ENCODE data around the gene ZZZ3.
"Not testable (repeated sequence)": the region's sequence is repeated elsewhere in the genome, so short reads cannot be mapped to it uniquely, and the experiment has no call there.

ZZZ3 gene
- 68.8 to 89.8 (median 83.2) reads per million in 3 donors for total RNA-seq

GRCh38 chr1:77682460-77683159 is at the start of gene ZZZ3:
TSS of gene ZZZ3 (minus strand) at chr1:77682658. CDS start at chr1:77633354, 49,304 bp downstream.
- Histone ChIP-seq H3K4me1 (ENCODE audit: control insufficient read depth, insufficient read depth, low read length, poor library complexity, severe bottlenecking) (peaks cover 10% of the 10 kb centered on the region), H3K27me3 (replicated peaks; ENCODE audit: control insufficient read depth, insufficient read depth, low read length, poor library complexity, severe bottlenecking) (no peaks in the 10 kb centered on the region), H3K9me3 (ENCODE audit: control insufficient read depth, low read length) (no peaks in the 10 kb centered on the region), H3K4me3 (ENCODE audit: insufficient read depth, low read depth, low read length, poor library complexity, severe bottlenecking) (peak within 1 kb of the TSS; percentile 77), H3K36me3 (ENCODE audit: control insufficient read depth, insufficient read depth, low read length) (no peaks in the 10 kb centered on the region), H3K27ac (ENCODE audit: insufficient read depth, low read length, poor library complexity, severe bottlenecking) (peak within 1 kb of the TSS; percentile 89)
- DNase-seq: peak; percentile 82 to 93 (median 89)

GRCh38 chr1:77732090-77732489 is 49.6 kb upstream of the ZZZ3 start:
- no peak overlapping the region for H3K27ac ChIP-seq (ENCODE audit: insufficient read depth, low read length, poor library complexity, severe bottlenecking)
- no peaks in the 10 kb centered on the region for H3K4me1 ChIP-seq (ENCODE audit: control insufficient read depth, insufficient read depth, low read length, poor library complexity, severe bottlenecking)
- no peaks in the 10 kb centered on the region for H3K27me3 ChIP-seq (replicated peaks; ENCODE audit: control insufficient read depth, insufficient read depth, low read length, poor library complexity, severe bottlenecking)
- H3K9me3 ChIP-seq (ENCODE audit: control insufficient read depth, low read length): no peaks in the 10 kb centered on the region
- no peak for DNase-seq
- H3K4me3 ChIP-seq (ENCODE audit: insufficient read depth, low read depth, low read length, poor library complexity, severe bottlenecking): no peak overlapping the region
- H3K36me3 ChIP-seq (ENCODE audit: control insufficient read depth, insufficient read depth, low read length): peaks cover 33% of the 10 kb centered on the region

- H3K27me3 ChIP-seq (replicated peaks; ENCODE audit: control insufficient read depth, insufficient read depth, low read length, poor library complexity, severe bottlenecking): no peaks in the 10 kb centered on the region
- H3K27ac ChIP-seq (ENCODE audit: insufficient read depth, low read length, poor library complexity, severe bottlenecking): no peak overlapping the region
- H3K4me3 ChIP-seq (ENCODE audit: insufficient read depth, low read depth, low read length, poor library complexity, severe bottlenecking): no peak overlapping the region
- H3K36me3 ChIP-seq (ENCODE audit: control insufficient read depth, insufficient read depth, low read length): peaks cover 72% of the 10 kb centered on the region
- no peak for DNase-seq
- no peaks in the 10 kb centered on the region for H3K4me1 ChIP-seq (ENCODE audit: control insufficient read depth, insufficient read depth, low read length, poor library complexity, severe bottlenecking)
- H3K9me3 ChIP-seq (ENCODE audit: control insufficient read depth, low read length): no peaks in the 10 kb centered on the region
These were observed 43.2 kb upstream of the ZZZ3 start for GRCh38 chr1:77725706-77726105.

- DNase-seq: no peak
- no peaks in the 10 kb centered on the region for H3K9me3 ChIP-seq (ENCODE audit: control insufficient read depth, low read length)
- H3K27me3 ChIP-seq (replicated peaks; ENCODE audit: control insufficient read depth, insufficient read depth, low read length, poor library complexity, severe bottlenecking): no peaks in the 10 kb centered on the region
- H3K4me3 ChIP-seq (ENCODE audit: insufficient read depth, low read depth, low read length, poor library complexity, severe bottlenecking): no peak overlapping the region
- H3K36me3 ChIP-seq (ENCODE audit: control insufficient read depth, insufficient read depth, low read length): peaks cover 57% of the 10 kb centered on the region
- no peak overlapping the region for H3K27ac ChIP-seq (ENCODE audit: insufficient read depth, low read length, poor library complexity, severe bottlenecking)
- H3K4me1 ChIP-seq (ENCODE audit: control insufficient read depth, insufficient read depth, low read length, poor library complexity, severe bottlenecking): no peaks in the 10 kb centered on the region
These were observed 35.7 kb upstream of the ZZZ3 start for GRCh38 chr1:77718181-77718580.

- Histone ChIP-seq H3K27ac (ENCODE audit: insufficient read depth, low read length, poor library complexity, severe bottlenecking) (no peak overlapping the region), H3K4me1 (ENCODE audit: control insufficient read depth, insufficient read depth, low read length, poor library complexity, severe bottlenecking) (no peaks in the 10 kb centered on the region), H3K36me3 (ENCODE audit: control insufficient read depth, insufficient read depth, low read length) (peaks cover 57% of the 10 kb centered on the region), H3K27me3 (replicated peaks; ENCODE audit: control insufficient read depth, insufficient read depth, low read length, poor library complexity, severe bottlenecking) (no peaks in the 10 kb centered on the region), H3K9me3 (ENCODE audit: control insufficient read depth, low read length) (no peaks in the 10 kb centered on the region), H3K4me3 (ENCODE audit: insufficient read depth, low read depth, low read length, poor library complexity, severe bottlenecking) (no peak overlapping the region)
- DNase-seq: no peak
These were observed 33.6 kb upstream of the ZZZ3 start for GRCh38 chr1:77716065-77716464.

GRCh38 chr1:77709727-77710126 is 27.3 kb upstream of the ZZZ3 start:
- H3K36me3 ChIP-seq (ENCODE audit: control insufficient read depth, insufficient read depth, low read length): peaks cover 53% of the 10 kb centered on the region
- no peaks in the 10 kb centered on the region for H3K4me1 ChIP-seq (ENCODE audit: control insufficient read depth, insufficient read depth, low read length, poor library complexity, severe bottlenecking)
- no peaks in the 10 kb centered on the region for H3K27me3 ChIP-seq (replicated peaks; ENCODE audit: control insufficient read depth, insufficient read depth, low read length, poor library complexity, severe bottlenecking)
- H3K4me3 ChIP-seq (ENCODE audit: insufficient read depth, low read depth, low read length, poor library complexity, severe bottlenecking): no peak overlapping the region
- H3K9me3 ChIP-seq (ENCODE audit: control insufficient read depth, low read length): no peaks in the 10 kb centered on the region
- no peak overlapping the region for H3K27ac ChIP-seq (ENCODE audit: insufficient read depth, low read length, poor library complexity, severe bottlenecking)
- DNase-seq: no peak

- DNase-seq: no peak
- Histone ChIP-seq H3K9me3 (ENCODE audit: control insufficient read depth, low read length) (no peaks in the 10 kb centered on the region), H3K4me3 (ENCODE audit: insufficient read depth, low read depth, low read length, poor library complexity, severe bottlenecking) (no peak overlapping the region), H3K36me3 (ENCODE audit: control insufficient read depth, insufficient read depth, low read length) (peaks cover 34% of the 10 kb centered on the region), H3K27me3 (replicated peaks; ENCODE audit: control insufficient read depth, insufficient read depth, low read length, poor library complexity, severe bottlenecking) (no peaks in the 10 kb centered on the region), H3K4me1 (ENCODE audit: control insufficient read depth, insufficient read depth, low read length, poor library complexity, severe bottlenecking) (no peaks in the 10 kb centered on the region), H3K27ac (ENCODE audit: insufficient read depth, low read length, poor library complexity, severe bottlenecking) (no peak overlapping the region)
These were observed 23.9 kb upstream of the ZZZ3 start for GRCh38 chr1:77706321-77706720.

GRCh38 chr1:77704736-77705135 is 22.3 kb upstream of the ZZZ3 start:
- Histone ChIP-seq H3K27me3 (replicated peaks; ENCODE audit: control insufficient read depth, insufficient read depth, low read length, poor library complexity, severe bottlenecking) (no peaks in the 10 kb centered on the region), H3K36me3 (ENCODE audit: control insufficient read depth, insufficient read depth, low read length) (peaks cover 18% of the 10 kb centered on the region), H3K9me3 (ENCODE audit: control insufficient read depth, low read length) (no peaks in the 10 kb centered on the region), H3K27ac (ENCODE audit: insufficient read depth, low read length, poor library complexity, severe bottlenecking) (no peak overlapping the region), H3K4me3 (ENCODE audit: insufficient read depth, low read depth, low read length, poor library complexity, severe bottlenecking) (no peak overlapping the region), H3K4me1 (ENCODE audit: control insufficient read depth, insufficient read depth, low read length, poor library complexity, severe bottlenecking) (no peaks in the 10 kb centered on the region)
- DNase-seq: no peak

- DNase-seq; H3K27ac ChIP-seq (ENCODE audit: insufficient read depth, low read length, poor library complexity, severe bottlenecking); H3K9me3 ChIP-seq (ENCODE audit: control insufficient read depth, low read length); H3K4me3 ChIP-seq (ENCODE audit: insufficient read depth, low read depth, low read length, poor library complexity, severe bottlenecking); H3K4me1 ChIP-seq (ENCODE audit: control insufficient read depth, insufficient read depth, low read length, poor library complexity, severe bottlenecking); H3K27me3 ChIP-seq (replicated peaks; ENCODE audit: control insufficient read depth, insufficient read depth, low read length, poor library complexity, severe bottlenecking): not testable (repeated sequence)
- H3K36me3 ChIP-seq (ENCODE audit: control insufficient read depth, insufficient read depth, low read length): peaks cover 15% of the 10 kb centered on the region
These were observed 17.2 kb upstream of the ZZZ3 start for GRCh38 chr1:77699673-77700072.

GRCh38 chr1:77697441-77697840 is 15.0 kb upstream of the ZZZ3 start:
- Histone ChIP-seq H3K27ac (ENCODE audit: insufficient read depth, low read length, poor library complexity, severe bottlenecking) (no peak overlapping the region), H3K9me3 (ENCODE audit: control insufficient read depth, low read length) (no peaks in the 10 kb centered on the region), H3K36me3 (ENCODE audit: control insufficient read depth, insufficient read depth, low read length) (peaks cover 12% of the 10 kb centered on the region), H3K4me3 (ENCODE audit: insufficient read depth, low read depth, low read length, poor library complexity, severe bottlenecking) (no peak overlapping the region), H3K4me1 (ENCODE audit: control insufficient read depth, insufficient read depth, low read length, poor library complexity, severe bottlenecking) (no peaks in the 10 kb centered on the region), H3K27me3 (replicated peaks; ENCODE audit: control insufficient read depth, insufficient read depth, low read length, poor library complexity, severe bottlenecking) (no peaks in the 10 kb centered on the region)
- no peak for DNase-seq

Measured in effector memory CD4-positive, alpha-beta T cell (primary cell).